HG02938 (cell line): ENCODE results near the gene APOBEC3F.

ENCODE experiments used
- ATAC-seq: cut with Tn5 transposase; IDR thresholded peaks from one replicate; pipeline ENCODE4 v1.9.1; 2021; ENCODE audit warnings: mild to moderate bottlenecking, moderate library complexity; ENCODE audit not compliant: unreplicated experiment

APOBEC3F gene

GRCh38 chr22:39090426-39091064 is 49.9 kb downstream of the APOBEC3F start:
- ATAC-seq = no peak

- ATAC-seq = no peak
Observed at GRCh38 chr22:39091126-39092081, 50.7 kb downstream of the APOBEC3F start.

DNA sequence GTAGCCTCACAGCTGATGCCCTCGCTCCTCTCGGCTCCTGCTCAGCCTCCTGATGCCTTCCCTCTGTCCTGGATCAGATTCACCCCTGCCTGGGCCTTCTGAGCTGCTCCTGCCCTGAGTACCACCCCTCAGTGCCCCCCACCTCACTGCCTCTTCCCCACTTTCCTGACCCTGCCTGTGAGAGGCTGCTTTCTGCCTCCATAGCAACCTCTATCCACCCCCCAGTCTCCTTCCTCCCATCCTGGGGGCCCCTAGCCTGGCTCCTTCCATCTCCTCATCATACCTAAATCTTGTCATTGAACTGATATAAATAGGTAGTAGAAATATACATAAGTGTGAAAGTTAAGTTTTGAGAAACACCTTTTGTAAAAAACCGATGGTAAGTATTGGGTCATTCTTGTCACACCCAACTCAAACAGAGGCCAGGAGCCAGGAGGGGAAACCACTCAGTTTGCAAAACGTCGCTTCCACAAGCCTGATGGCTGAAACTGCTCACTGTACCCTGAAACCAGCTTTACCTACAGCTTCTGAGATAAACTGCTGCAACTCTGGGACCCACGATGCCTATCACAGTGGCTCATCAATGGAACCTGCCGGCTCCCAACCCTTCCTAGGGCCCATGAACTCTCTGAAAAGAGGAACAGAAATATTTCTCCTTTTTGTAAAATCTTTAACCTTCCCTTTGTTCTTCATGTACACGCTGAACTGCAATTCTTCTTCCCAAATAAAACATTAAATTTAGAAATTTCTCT is 51.6 kb downstream of the APOBEC3F start:
- ATAC-seq = no peak

GRCh38 chr22:39094717-39095389 is 54.2 kb downstream of the APOBEC3F start:
- ATAC-seq = no peak

- ATAC-seq = no peak
Observed at GRCh38 chr22:39095971-39096370, 55.3 kb downstream of the APOBEC3F start.

DNA sequence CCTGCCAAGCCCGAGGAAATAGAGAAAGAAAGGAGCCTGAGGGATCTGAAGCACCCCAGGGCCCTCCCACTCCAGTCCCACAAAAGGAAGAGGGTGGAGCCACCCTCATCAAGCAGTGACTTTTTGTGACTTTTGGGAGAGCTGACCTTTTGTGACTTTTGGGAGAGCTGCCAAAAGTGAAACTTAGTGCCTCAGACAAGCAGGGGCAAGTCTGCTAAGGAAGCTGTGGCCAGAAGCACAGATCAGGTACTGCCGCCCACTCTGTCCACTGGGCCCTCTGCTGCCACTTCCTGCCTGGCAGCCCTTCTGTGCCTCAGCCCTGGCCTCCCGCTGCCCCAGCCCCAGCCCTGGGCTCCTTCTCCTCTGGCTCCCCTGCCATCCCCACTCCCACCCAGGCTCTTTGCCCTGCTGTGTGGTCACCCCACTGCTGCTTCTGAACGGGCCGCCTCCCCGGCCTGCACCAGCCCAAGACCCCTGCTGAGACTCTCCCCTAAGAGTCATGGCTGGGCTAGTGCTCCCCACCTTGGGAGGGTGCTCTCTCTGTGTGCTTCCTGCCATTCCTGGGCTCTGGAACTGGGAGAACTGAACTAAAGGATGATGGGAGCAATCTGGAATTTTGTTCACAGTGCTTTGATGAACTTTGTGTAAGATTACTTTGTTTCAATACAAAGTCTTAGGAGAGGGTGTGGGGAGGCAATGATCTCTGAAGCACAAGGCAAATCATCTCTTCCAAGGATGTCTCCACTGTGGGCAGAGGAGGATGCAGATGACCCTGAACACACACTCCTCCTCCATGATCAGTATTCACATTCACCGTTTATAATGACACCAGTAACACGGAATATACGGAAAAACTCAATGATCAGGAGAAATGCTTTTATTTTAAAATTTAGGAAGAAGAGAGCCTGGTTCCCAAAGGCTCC is 56.7 kb downstream of the APOBEC3F start, which contains the start of gene APOBEC3H:
Gene APOBEC3H, plus strand, starts transcription at position 147 of the 923 bp plus-strand sequence. CDS start 3,035 bp downstream, outside the sequence.
- no peak for ATAC-seq

- no peak for ATAC-seq
Observed at GRCh38 chr22:39098026-39098425, 57.4 kb downstream of the APOBEC3F start.

GRCh38 chr22:39098576-39098975 is 57.9 kb downstream of the APOBEC3F start:
- ATAC-seq = no peak

DNA sequence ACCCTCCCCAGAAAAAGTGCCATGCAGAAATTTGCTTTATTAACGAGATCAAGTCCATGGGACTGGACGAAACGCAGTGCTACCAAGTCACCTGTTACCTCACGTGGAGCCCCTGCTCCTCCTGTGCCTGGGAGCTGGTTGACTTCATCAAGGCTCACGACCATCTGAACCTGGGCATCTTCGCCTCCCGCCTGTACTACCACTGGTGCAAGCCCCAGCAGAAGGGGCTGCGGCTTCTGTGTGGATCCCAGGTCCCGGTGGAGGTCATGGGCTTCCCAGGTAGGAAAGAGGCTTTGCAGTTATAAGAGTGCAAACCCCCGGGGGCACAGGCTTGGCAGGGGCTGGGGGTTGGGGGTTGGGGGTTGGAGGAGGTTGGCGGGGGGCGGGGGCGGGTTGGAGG is 60.6 kb downstream of the APOBEC3F start:
- no peak for ATAC-seq

DNA sequence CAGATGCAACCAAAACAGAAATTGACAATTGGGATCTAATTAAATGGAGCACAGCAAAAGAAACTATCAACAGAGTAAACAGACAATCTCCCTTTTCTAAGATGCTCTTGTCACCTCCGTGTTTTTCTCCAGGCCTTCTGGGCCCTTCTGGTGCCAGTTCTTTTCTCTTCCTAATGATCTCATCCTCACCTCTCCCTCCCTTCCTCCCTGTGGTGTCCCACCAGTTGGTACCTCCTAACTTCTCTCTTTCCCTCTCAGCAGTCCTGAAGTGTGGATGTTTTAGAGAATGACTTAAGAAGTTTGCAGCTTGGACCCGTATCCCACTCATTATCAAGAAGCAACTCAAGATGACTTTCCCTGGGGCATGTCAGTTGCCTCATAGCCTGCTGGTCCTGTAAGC is 62.8 kb downstream of the APOBEC3F start:
- no peak for ATAC-seq
